Epithelial cell of proximal tubule (primary cell): ENCODE results near the gene OPN1LW. TPM values are rescaled to one million over a fixed set of nuclear protein-coding genes. Genes with fewer than 3 reads are reported as not detected.

Source experiments
- DNase-seq: peaks from one replicate; pipeline ENCODE4 v3.0.0-alpha.2; 2011; ENCODE audit warnings: low read depth
- H3K4me3 ChIP-seq: 2 replicates; pipeline ENCODE4 v1.5.1; 2011; ENCODE audit warnings: low read depth, mild to moderate bottlenecking, low read length
- total RNA-seq: library from RNA; depleted of rRNA; stranded (reverse); fragments of >200 nt; gene quantifications from 2 replicates; pipeline ENCODE4 v1.2.3, GENCODE V29; 2015
- TF ChIP-seq, protein P1 (sequence below): conservative IDR thresholded peaks from 2 replicates; pipeline ENCODE4 v1.5.1; 2012; ENCODE audit warnings: low read depth, mild to moderate bottlenecking, low read length

The OPN1LW gene
- total RNA-seq, 1 donor from 2014 or later = not detected

DNA sequence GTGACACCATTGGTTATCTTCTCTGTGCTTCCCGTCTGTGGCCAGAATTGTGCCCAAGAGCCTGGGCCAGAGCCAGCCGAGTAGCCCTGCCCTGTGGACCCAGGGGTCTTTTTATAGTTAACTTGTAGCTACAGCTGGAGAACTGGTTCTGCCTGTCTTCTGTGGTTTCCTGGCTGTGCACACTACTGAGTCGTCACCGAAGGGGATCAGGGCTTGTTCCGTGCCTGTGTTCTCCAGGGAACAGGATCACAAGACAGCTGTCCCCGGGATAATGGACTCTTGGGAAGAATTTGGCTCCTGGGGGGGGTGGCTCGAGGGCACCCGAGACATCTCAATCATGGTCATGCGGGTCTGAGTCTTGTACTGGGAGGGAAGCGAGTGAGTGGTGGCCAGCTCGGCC lies 22.1 kb upstream of the OPN1LW start:
- no peak overlapping the region for H3K4me3 ChIP-seq
- TF ChIP-seq, protein P1, sequence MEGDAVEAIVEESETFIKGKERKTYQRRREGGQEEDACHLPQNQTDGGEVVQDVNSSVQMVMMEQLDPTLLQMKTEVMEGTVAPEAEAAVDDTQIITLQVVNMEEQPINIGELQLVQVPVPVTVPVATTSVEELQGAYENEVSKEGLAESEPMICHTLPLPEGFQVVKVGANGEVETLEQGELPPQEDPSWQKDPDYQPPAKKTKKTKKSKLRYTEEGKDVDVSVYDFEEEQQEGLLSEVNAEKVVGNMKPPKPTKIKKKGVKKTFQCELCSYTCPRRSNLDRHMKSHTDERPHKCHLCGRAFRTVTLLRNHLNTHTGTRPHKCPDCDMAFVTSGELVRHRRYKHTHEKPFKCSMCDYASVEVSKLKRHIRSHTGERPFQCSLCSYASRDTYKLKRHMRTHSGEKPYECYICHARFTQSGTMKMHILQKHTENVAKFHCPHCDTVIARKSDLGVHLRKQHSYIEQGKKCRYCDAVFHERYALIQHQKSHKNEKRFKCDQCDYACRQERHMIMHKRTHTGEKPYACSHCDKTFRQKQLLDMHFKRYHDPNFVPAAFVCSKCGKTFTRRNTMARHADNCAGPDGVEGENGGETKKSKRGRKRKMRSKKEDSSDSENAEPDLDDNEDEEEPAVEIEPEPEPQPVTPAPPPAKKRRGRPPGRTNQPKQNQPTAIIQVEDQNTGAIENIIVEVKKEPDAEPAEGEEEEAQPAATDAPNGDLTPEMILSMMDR = no peak
- no peak for DNase-seq

DNA sequence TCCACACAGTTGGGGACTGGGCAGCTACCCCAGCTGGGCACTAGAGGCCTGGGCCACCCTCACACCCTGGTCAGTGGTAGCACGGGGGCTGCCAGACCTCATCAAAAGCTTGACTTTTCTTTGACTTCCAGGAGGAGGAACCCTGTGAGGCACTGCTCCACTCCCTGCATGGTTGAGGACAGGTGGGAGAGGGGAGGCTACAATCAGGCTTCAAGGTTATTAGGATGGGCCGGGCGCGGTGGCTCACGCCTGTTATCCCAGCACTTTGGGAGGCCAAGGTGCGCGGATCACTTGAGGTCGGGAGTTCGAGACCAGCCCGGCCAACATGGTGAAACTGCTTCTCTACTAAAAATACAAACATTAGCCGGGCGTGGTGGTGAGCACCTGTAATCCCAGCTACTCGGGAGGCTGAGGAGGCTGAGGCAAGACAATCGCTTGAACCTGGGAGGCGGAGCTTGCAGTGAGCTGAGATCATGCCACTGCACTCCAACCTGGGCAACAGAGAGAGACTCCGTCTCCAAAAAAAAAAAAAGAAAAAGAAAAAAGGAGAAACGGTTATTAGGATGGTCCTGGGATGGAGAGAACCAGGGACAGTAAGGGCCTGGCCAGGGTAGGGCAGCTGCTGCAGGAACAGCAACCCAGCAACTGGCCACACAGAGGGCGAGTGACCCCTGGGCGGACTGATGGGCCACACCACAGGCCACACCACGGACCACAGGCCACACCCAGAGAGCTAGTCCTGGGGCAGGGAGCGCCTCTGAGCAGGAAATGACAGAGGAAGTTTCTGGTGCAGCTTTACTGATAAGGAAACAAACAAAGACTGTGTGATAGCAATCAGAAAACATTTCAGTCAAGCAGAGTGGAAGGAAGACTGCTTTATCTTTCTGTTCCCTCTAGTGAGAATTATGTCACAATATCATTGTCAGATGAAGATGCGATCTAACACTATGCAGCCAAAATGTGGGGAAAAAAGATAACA lies 20.5 kb upstream of the OPN1LW start:
- TF ChIP-seq, protein P1 = no peak
- no peak overlapping the region for H3K4me3 ChIP-seq
- DNase-seq = no peak

DNA sequence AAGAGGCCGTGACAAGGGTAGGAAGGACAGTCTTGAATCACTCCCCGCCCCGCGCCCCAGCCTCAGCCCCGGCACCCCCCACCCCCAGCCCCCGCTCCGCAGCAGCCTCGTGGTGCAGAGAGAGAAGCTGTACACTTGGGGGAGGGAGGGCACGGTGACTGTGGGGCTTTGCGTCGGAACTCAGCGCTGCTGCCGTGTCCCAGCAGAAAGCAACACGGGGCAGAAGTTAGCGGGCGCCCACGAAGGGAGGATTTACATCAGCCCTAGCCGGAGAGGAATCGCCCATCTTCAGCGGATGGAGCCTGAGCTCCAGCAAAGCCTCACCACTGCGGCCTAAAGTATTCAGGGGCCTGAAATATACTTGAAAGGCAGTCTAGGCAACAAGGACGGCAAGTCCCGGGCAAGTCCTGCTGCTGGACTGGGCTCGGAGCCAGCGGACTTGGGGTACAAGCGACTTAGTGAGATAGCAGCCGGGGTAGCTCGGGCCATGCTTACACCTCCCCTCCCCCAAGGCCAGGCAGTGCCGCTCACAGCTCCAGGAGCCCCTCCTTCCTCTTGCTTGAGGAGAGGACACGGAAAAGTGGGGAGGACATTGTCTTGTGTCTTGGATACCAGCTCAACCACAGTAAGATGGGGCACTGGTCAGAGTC lies 18.5 kb upstream of the OPN1LW start:
- H3K4me3 ChIP-seq = no peak overlapping the region
- no peak for DNase-seq
- TF ChIP-seq, protein P1 = no peak

DNA sequence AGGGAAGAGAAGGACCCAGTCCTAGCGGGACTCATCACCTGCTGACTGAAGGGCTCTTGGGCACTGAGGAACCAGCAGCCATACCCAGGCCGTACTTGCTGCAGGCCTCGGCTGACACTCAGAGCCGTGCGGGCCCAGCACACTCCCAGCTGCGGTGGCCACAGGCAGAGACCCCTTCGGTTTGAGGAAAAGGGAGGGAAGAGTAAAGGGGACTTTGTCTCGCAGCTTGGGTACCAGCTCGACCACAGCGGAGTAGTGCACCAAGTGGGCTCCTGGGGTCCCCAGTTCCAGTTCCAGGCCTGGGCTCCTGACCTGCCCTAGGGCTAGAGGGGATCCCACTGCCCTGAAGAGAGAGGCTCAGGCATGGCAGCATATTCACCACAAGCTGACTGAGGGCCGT lies 17.9 kb upstream of the OPN1LW start:
- TF ChIP-seq, protein P1 = no peak
- DNase-seq = no peak

DNA sequence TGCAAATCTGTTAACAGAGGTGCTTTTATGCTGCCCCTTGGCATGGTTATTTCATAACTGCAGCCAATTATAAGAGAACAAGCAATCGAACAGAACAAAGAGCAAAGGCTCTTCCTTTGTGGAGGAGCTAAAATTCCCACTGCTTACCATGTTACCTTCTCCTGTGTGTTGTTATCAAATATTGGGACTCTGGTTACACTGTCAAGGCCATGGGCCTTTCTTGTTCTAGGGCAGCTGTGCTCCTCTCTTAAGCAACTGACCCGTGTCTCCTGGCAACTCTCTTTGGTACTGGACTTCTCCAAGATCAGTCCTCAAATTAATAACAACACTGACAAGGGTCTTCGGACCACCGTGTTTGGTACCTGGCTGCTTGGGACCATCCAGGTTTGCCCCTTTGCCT lies 12.1 kb upstream of the OPN1LW start:
- no peak overlapping the region for H3K4me3 ChIP-seq
- TF ChIP-seq, protein P1 = no peak
- no peak for DNase-seq

More for the DNA sequence above, 17.9 kb upstream of the OPN1LW start:
- no peak overlapping the region for H3K4me3 ChIP-seq

DNA sequence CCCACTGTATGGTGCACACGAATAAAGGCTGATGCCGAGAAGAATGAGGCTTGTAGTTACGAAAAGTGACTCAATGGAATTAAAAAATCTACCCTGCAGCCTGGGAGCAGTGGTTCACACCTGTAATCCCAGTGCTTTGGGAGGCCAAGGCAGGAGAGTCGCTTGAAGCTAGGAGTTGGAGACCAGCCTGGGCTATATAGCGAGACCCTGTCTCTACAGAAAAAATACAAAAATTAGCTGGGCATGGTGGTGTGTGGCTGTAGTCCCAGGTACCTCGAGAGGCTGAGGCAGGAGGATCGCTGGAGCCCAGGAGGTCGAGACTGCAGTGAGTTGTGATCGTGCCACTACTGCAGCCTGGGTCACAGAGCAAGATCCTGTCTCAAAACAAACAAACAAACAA lies 11.7 kb upstream of the OPN1LW start:
- no peak overlapping the region for H3K4me3 ChIP-seq
- TF ChIP-seq, protein P1 = no peak
- DNase-seq = no peak
